Measurements from ENCODE around the gene NECTIN2. TPM values are rescaled to one million over a fixed set of nuclear protein-coding genes. Genes with fewer than 3 reads are reported as not detected.
"Not testable (repeated sequence)": the region's sequence is repeated elsewhere in the genome, so short reads cannot be mapped to it uniquely, and the experiment has no call there.

NECTIN2 gene
- polyA plus RNA-seq, 1 donor: 55.4 TPM

DNA sequence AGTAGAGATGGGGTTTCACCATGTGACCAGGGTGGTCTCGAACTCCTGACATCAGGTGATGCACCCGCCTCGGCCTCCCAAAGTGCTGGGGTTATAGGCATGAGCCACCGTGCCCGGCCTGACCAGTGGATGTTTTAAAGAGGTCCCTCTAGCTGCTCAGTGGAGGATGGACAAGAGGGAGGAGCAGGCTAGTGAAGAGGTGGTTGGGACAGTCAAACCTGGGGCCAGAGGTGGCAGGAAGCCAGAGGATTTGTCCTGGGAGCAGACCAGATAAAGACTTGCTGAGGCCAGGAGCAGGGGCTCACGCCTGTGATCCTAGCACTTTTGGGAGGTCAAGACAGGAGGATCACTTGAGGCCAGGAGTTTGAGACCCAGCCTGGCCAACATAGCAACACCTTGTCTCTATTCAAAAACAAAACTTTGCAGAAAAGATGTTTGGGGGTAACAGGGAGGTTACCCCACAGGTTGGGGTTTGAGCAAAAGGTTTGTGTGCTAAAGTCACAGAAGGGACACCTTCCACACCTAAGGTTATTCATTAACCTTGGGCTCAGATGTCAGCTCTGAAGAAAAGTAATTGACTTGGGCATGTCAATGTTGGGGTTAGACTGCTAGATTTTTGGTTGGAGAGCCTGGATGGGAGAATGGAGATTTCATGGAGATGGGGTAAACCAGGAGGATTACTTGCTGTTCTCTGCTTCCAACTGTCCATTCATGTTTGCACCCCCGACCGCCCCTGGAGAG, 28.2 kb upstream of the NECTIN2 start:
- DNase-seq: no peak

GRCh38 chr19:44818466-44819031, 27.5 kb upstream of the NECTIN2 start:
- DNase-seq: no peak

DNA sequence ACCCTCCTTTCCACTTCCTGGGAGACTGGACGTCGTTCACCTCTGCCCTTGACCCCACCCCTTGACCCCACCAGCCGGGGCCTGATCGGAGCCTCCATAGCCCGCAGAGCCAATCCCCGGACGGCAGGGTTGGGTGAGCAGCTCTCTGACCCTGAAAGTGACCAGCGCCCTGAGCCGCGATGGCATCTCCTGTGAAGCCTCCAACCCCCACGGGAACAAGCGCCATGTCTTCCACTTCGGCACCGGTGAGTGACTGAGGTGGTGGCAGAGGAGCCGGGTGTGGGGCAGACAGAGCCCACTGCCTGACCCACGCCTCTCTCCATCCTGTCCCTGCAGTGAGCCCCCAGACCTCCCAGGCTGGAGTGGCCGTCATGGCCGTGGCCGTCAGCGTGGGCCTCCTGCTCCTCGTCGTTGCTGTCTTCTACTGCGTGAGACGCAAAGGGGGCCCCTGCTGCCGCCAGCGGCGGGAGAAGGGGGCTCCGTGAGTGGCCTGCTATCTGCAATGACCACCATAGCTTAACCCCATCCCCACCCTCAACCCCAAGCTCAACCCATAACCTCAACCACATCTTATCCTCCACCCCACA, 26.8 kb upstream of the NECTIN2 start:
- DNase-seq: no peak

DNA sequence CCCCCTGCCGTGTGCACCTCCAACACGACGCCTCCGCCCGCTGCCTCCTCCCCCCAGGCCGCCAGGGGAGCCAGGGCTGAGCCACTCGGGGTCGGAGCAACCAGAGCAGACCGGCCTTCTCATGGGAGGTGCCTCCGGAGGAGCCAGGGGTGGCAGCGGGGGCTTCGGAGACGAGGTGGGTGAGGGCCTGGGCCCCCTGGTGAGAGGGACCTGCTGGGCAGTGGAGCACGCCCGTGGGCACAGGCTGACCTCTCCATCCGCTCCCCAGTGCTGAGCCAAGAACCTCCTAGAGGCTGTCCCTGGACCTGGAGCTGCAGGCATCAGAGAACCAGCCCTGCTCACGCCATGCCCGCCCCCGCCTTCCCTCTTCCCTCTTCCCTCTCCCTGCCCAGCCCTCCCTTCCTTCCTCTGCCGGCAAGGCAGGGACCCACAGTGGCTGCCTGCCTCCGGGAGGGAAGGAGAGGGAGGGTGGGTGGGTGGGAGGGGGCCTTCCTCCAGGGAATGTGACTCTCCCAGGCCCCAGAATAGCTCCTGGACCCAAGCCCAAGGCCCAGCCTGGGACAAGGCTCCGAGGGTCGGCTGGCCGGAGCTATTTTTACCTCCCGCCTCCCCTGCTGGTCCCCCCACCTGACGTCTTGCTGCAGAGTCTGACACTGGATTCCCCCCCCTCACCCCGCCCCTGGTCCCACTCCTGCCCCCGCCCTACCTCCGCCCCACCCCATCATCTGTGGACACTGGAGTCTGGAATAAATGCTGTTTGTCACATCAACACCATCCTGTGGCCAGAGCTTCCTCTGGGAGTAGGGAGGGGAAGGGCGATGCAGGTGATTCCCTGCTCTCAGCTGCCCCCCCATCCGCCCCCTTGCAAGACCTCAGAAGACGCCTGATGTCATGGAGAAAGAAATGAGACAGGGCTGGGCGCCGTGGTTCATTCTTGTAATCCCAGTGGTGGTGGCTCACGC, 25.2 kb upstream of the NECTIN2 start:
- DNase-seq: no peak

DNA sequence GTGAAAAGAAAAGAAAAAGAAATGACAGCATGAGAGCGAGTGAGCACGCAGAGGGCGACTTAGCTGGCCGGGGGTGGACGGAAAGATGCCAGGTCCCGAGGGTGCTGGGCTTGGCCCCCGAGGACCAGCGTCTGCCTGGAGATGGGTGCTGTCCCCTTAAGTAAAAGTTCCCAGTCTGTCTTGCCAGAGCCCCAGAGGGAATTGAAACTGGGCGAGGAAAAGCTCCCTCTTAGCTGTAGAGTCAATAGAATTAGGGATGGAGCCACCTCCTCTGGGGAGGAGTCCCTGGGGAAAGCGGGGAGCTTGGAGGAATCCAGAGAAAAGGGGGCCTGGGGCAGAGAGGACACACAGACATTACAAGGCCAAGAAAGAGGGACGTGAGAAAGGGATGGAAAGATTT, 23.9 kb upstream of the NECTIN2 start:
- DNase-seq: no peak

GRCh38 chr19:44822670-44823372, 23.3 kb upstream of the NECTIN2 start:
- DNase-seq: no peak

DNA sequence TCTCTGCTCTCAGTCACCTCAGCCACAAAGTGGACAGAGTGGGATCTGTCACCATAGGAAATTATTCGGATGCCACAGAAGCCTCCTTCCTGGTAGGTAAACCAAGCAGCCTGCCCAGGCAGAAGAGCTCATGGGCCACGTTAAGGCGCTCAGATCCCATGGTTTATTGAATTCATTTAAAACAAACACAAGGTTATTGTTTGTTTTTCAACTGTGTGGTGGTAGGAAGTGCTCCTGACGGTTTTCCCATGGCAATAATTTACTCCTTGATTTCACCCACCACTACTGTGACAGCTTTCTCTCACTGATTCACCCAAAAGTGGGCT, 22.8 kb upstream of the NECTIN2 start:
- DNase-seq: no peak

GRCh38 chr19:44824761-44825160, 21.3 kb upstream of the NECTIN2 start:
- no peak for DNase-seq

DNA sequence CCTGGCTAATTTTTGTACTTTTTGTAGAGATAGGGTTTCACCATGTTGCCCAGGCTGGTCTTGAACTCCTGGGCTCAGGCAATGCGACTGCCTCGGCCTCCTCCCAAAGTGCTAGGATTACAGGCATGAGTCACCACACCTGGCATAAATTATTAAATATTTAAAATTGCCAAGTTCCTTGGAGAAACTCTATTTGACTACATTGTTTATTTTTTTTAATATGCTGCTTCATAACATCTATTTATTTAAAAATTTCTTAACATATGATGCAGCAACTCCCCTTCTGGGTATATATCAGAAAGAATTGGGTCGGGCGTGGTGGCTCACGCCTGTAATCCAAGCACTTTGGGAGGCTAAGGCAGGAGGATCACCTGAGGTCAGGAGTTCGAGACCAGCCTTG, 13.2 kb upstream of the NECTIN2 start:
- DNase-seq: not testable (repeated sequence)

- not testable (repeated sequence) for DNase-seq
Observed at GRCh38 chr19:44834399-44834798, 11.7 kb upstream of the NECTIN2 start.

DNA sequence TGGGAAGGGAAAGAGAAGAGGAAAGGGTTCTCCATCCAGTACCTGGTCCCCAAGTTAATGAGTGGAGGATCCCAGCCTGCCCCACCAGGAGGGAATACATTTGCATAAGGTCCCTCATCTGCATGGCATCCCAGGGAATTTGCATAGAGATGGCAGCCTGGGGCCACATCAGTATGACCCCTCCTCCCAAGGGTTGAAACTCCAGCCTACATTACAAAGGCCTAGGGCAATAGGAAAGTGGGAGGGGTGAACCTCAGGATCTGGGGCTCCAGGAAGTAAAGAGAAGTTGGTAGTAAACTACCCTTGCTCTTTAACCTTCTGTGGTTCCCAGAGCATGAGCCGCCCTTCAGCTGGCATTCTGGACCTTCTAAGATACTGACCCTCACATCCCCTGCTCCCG, 6.8 kb upstream of the NECTIN2 start:
- DNase-seq: no peak

GRCh38 chr19:44840811-44841210, 5.3 kb upstream of the NECTIN2 start:
- no peak for DNase-seq

DNA sequence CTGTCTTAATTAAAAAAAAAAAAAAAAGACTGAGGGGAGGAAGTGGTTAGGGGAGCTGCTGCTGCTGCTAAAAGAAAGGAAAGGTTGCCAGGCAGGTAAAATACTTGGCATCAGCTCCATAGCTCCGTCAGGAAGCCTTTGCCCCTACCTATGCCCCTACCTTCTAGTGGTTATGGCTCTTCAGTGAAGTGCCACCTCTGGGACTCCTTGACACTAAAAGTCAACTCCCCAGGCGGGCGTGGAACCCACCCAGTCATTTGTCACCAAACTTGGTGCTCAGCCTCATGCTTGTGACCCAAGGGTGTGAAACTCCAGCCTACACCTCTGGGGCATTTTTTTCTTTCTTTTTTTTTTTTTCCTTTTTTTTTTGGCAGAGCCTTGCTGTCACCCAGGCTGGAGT, 4.9 kb upstream of the NECTIN2 start:
- DNase-seq: no peak

GRCh38 chr19:44845286-44845611, 848 bp upstream of the NECTIN2 start:
- DNase-seq: no peak

DNA sequence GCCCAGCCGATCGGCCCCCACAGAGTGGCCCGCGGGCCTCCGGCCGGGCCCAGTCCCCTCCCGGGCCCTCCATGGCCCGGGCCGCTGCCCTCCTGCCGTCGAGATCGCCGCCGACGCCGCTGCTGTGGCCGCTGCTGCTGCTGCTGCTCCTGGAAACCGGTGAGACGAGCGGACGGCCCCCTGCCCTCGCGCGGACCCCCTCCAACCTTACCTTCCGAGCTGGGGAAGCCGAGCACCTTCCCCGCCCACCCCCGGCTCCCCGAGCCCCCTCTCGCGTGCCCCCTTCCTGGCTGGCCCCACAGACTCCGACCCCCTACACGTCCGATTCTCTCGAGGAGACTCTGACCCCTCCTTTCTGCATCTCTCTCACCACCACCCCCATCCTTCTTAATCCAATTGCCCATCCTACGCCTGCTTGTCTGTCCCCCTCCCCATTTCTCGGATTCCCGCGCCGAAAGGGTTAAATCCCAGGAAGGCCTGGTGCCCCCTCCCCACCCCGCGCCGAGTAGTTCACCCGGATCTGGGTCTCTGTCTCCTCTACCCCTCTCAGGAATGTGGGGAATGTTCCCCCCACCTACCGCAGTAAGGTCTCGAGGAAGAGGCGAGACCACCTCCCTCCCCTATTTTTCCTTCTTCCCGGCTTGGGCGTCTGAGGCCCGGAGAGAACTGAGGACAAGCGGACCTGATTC, 502 bp downstream of the NECTIN2 start:
- no peak for DNase-seq

- peak; percentile 79 for DNase-seq
Observed at GRCh38 chr19:44847144-44848035, 1.3 kb downstream of the NECTIN2 start.

GRCh38 chr19:44848036-44848811, 2.1 kb downstream of the NECTIN2 start:
- peak; percentile 46 for DNase-seq

- peak; percentile 29 for DNase-seq
Observed at GRCh38 chr19:44848812-44849447, 2.8 kb downstream of the NECTIN2 start.

GRCh38 chr19:44850641-44851109, 4.6 kb downstream of the NECTIN2 start:
- DNase-seq: no peak
